ENCODE measurements around the gene OR4N5. TPM values are rescaled to one million over a fixed set of nuclear protein-coding genes. Genes with fewer than 3 reads are reported as not detected.

The OR4N5 gene
- total RNA-seq, 1 donor from 2014 or later, result not detected

DNA sequence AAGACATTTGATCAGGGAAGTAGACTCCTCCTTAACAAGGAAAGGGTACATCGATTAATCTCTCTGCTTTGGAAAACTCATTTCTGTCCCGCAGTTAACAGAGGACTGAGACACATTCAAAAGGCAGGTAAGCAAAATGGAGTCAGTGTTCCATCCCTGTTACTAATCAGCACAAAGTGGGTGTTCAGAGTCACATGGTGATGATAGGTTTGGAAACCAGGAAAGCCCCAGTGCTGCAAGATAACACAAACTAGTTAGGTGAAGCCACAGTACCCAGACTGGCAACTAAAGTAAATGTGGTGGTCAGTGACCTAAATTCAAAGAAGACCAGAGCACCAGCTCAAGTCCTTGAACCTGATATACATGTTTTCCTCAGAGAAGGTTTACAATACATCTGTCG lies 26.3 kb upstream of the OR4N5 start:
- Mint-ChIP-seq H3K9me3 (no peaks in the 10 kb centered on the region), H3K27me3 (peaks cover 4% of the 10 kb centered on the region), H3K27ac (no peak overlapping the region), H3K36me3 (ENCODE audit: low read depth) (no peaks in the 10 kb centered on the region), H3K4me1 (no peaks in the 10 kb centered on the region), H3K4me3 (no peak overlapping the region)
- intact Hi-C loops (cut with micrococcal nuclease), result no loop called here
- no peak for TF ChIP-seq CTCF (IDR thresholded peaks at IDR 0.05)
- POLR2A ChIA-PET, result no interaction called here
- no peak for ATAC-seq (ENCODE audit: low read depth)
- DNase-seq, result no peak
- CTCF ChIA-PET, result no interaction called here

GRCh38 chr14:20116748-20117147 lies 21.9 kb upstream of the OR4N5 start:
- ATAC-seq (ENCODE audit: low read depth), result no peak
- TF ChIP-seq CTCF (IDR thresholded peaks at IDR 0.05), result no peak
- DNase-seq, result no peak
- Mint-ChIP-seq H3K4me3 (no peak overlapping the region), H3K9me3 (peaks cover 23% of the 10 kb centered on the region), H3K36me3 (ENCODE audit: low read depth) (no peaks in the 10 kb centered on the region), H3K4me1 (no peaks in the 10 kb centered on the region), H3K27me3 (peaks cover 3% of the 10 kb centered on the region), H3K27ac (no peak overlapping the region)
- intact Hi-C loops (cut with micrococcal nuclease), result no loop called here
- ChIA-PET CTCF (no interaction called here), POLR2A (no interaction called here)

DNA sequence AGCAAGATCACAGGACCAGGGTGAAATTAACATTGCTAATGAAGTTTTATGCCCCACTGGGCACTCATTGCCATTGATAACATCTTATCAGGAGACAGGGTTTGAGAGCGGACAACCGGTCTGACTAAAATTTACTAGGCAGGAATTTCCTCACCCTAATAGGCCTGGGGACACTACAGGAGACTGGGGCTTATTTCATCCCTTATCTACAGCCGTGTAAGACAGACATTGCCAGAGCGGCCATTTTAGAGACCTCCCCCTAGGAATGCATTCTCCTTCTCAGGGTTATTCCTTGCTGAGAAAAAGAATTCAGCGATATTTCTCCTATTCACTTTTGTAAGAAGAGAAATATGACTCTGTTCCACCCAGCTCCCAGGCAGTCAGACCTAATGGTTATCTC lies 19.8 kb upstream of the OR4N5 start:
- H3K27me3 Mint-ChIP-seq, result no peaks in the 10 kb centered on the region
- no peak overlapping the region for H3K27ac Mint-ChIP-seq
- ChIA-PET POLR2A (no interaction called here), CTCF (no interaction called here)
- intact Hi-C loops (cut with micrococcal nuclease), result no loop called here
- DNase-seq, result no peak
- TF ChIP-seq CTCF (IDR thresholded peaks at IDR 0.05), result no peak
- ATAC-seq (ENCODE audit: low read depth), result no peak
- H3K9me3 Mint-ChIP-seq, result peaks cover 23% of the 10 kb centered on the region
- no peaks in the 10 kb centered on the region for H3K4me1 Mint-ChIP-seq
- no peak overlapping the region for H3K4me3 Mint-ChIP-seq
- H3K36me3 Mint-ChIP-seq (ENCODE audit: low read depth), result no peaks in the 10 kb centered on the region

GRCh38 chr14:20143911-20144310 lies 5.3 kb downstream of the OR4N5 start:
- no peak overlapping the region for H3K4me3 Mint-ChIP-seq
- ChIA-PET POLR2A (no interaction called here), CTCF (no interaction called here)
- no peaks in the 10 kb centered on the region for H3K9me3 Mint-ChIP-seq
- H3K27ac Mint-ChIP-seq, result no peak overlapping the region
- ATAC-seq (ENCODE audit: low read depth) (no peak), DNase-seq (no peak)
- intact Hi-C loops (cut with micrococcal nuclease), result no loop called here
- H3K36me3 Mint-ChIP-seq (ENCODE audit: low read depth), result no peaks in the 10 kb centered on the region
- no peaks in the 10 kb centered on the region for H3K4me1 Mint-ChIP-seq
- TF ChIP-seq CTCF (IDR thresholded peaks at IDR 0.05), result no peak
- peaks cover 6% of the 10 kb centered on the region for H3K27me3 Mint-ChIP-seq

- Mint-ChIP-seq H3K27ac (no peak overlapping the region), H3K36me3 (ENCODE audit: low read depth) (no peaks in the 10 kb centered on the region), H3K4me3 (no peak overlapping the region), H3K4me1 (no peaks in the 10 kb centered on the region), H3K27me3 (peaks cover 10% of the 10 kb centered on the region), H3K9me3 (no peaks in the 10 kb centered on the region)
- intact Hi-C loops (cut with micrococcal nuclease), result no loop called here
- POLR2A ChIA-PET, result no interaction called here
- ATAC-seq (ENCODE audit: low read depth), result no peak
- CTCF ChIA-PET, result no interaction called here
- no peak for TF ChIP-seq CTCF (IDR thresholded peaks at IDR 0.05)
- DNase-seq, result no peak
Observed at GRCh38 chr14:20144820-20145219, 6.2 kb downstream of the OR4N5 start.

Measured in activated B cell treated with CpG ODN at 0.5 μM for 24 hours (primary cell).